RWPE1 (cell line): ENCODE data around the gene HEATR5B.

Source experiments
- CTCF ChIA-PET: fragments of 350-600 bp; sonication (Branson Sonifier 250); formaldehyde crosslinking; extraction: SDS; loops from one replicate; lab custom pipeline; 2021; lab: Yijun Ruan, JAX
- POLR2A ChIA-PET: fragments of 400-600 bp; formaldehyde crosslinking; extraction: SDS; loops from one replicate; lab custom pipeline; 2020; ENCODE audit warnings: antibody characterized with exemption; ENCODE audit not compliant: low non-redundant PET; lab: Yijun Ruan, JAX
- DNase-seq: peaks from one replicate; pipeline ENCODE4 v3.0.0; 2012; ENCODE audit warnings: low spot score
- H3K27ac ChIP-seq: fragments of 450-650 bp; 2 replicates; pipeline ENCODE4 v1.5.1; 2017
- CTCF ChIP-seq: fragments of 450-650 bp; conservative IDR thresholded peaks from 2 replicates; pipeline ENCODE4 v1.5.1; 2017; ENCODE audit warnings: low read depth, mild to moderate bottlenecking

Gene HEATR5B

GRCh38 chr2:37060446-37060845, 23.7 kb downstream of the HEATR5B start:
- no peak for TF ChIP-seq CTCF
- no peak overlapping the region for H3K27ac ChIP-seq
- POLR2A ChIA-PET, result no interaction called here
- CTCF ChIA-PET, result no interaction called here
- DNase-seq, result no peak

GRCh38 chr2:37059841-37060240, 24.3 kb downstream of the HEATR5B start:
- ChIA-PET CTCF (no interaction called here), POLR2A (no interaction called here)
- H3K27ac ChIP-seq, result no peak overlapping the region
- no peak for TF ChIP-seq CTCF
- no peak for DNase-seq

GRCh38 chr2:37052600-37053332, 31.4 kb downstream of the HEATR5B start:
- CTCF ChIA-PET, result no interaction called here
- peak; percentile 41 for DNase-seq
- TF ChIP-seq CTCF, result no peak
- H3K27ac ChIP-seq, result no peak overlapping the region
- POLR2A ChIA-PET, result no interaction called here

GRCh38 chr2:37039580-37039979, 44.6 kb downstream of the HEATR5B start:
- no peak for TF ChIP-seq CTCF
- no peak overlapping the region for H3K27ac ChIP-seq
- ChIA-PET POLR2A (no interaction called here), CTCF (no interaction called here)
- DNase-seq, result no peak

GRCh38 chr2:37037771-37038170, 46.4 kb downstream of the HEATR5B start:
- no peak for TF ChIP-seq CTCF
- DNase-seq, result no peak
- H3K27ac ChIP-seq, result no peak overlapping the region
- ChIA-PET POLR2A (no interaction called here), CTCF (no interaction called here)

DNA sequence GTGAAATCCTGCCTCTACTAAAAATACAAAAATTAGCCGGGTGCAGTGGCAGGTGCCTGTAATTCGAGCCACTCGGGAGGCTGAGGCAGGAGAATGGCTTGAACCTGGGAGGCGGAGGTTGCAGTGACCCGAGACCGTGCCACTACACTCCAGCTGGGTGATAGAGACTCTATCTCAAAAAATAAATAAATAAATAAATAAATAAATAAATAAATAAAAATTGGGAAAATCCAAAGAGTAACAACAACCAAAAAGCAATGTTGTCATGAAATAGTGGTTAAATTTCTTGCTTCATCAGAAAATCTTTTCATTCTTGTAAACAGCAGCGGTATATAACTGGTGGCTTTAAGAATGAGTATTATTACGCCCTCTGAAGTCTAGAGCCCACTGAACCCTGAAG, 54.4 kb downstream of the HEATR5B start:
- ChIA-PET POLR2A (no interaction called here), CTCF (no interaction called here)
- H3K27ac ChIP-seq, result no peak overlapping the region
- no peak for DNase-seq
- TF ChIP-seq CTCF, result no peak
